ENCODE data around the gene ITGA4.
"Not testable (repeated sequence)": the region's sequence is repeated elsewhere in the genome, so short reads cannot be mapped to it uniquely, and the experiment has no call there.

The ITGA4 gene

GRCh38 chr2:181440919-181441318, 16.3 kb upstream of the ITGA4 start:
- no peak overlapping the region for H3K4me3 ChIP-seq (ENCODE audit: low read length)
- H3K4me1 ChIP-seq (ENCODE audit: control insufficient read depth, insufficient read depth, low read length) = no peaks in the 10 kb centered on the region
- H3K9ac ChIP-seq (ENCODE audit: low read length) = no peak overlapping the region
- no peak overlapping the region for H3K27ac ChIP-seq (ENCODE audit: low read depth, low read length)
- no peaks in the 10 kb centered on the region for H3K36me3 ChIP-seq (ENCODE audit: control insufficient read depth, insufficient read depth, low read length)
- no peaks in the 10 kb centered on the region for H3K27me3 ChIP-seq (ENCODE audit: control insufficient read depth, insufficient read depth, low read length)

GRCh38 chr2:181441670-181442069, 15.5 kb upstream of the ITGA4 start:
- Histone ChIP-seq H3K9ac (ENCODE audit: low read length) (no peak overlapping the region), H3K36me3 (ENCODE audit: control insufficient read depth, insufficient read depth, low read length) (no peaks in the 10 kb centered on the region), H3K4me1 (ENCODE audit: control insufficient read depth, insufficient read depth, low read length) (no peaks in the 10 kb centered on the region), H3K4me3 (ENCODE audit: low read length) (no peak overlapping the region), H3K27me3 (ENCODE audit: control insufficient read depth, insufficient read depth, low read length) (no peaks in the 10 kb centered on the region), H3K27ac (ENCODE audit: low read depth, low read length) (no peak overlapping the region)

- H3K27ac ChIP-seq (ENCODE audit: low read depth, low read length) = no peak overlapping the region
- no peak overlapping the region for H3K9ac ChIP-seq (ENCODE audit: low read length)
- no peaks in the 10 kb centered on the region for H3K36me3 ChIP-seq (ENCODE audit: control insufficient read depth, insufficient read depth, low read length)
- H3K4me3 ChIP-seq (ENCODE audit: low read length) = no peak overlapping the region
- no peaks in the 10 kb centered on the region for H3K27me3 ChIP-seq (ENCODE audit: control insufficient read depth, insufficient read depth, low read length)
- H3K4me1 ChIP-seq (ENCODE audit: control insufficient read depth, insufficient read depth, low read length) = no peaks in the 10 kb centered on the region
These were observed 12.5 kb upstream of the ITGA4 start for GRCh38 chr2:181444654-181445053.

GRCh38 chr2:181446985-181447384, 10.2 kb upstream of the ITGA4 start:
- H3K27me3 ChIP-seq (ENCODE audit: control insufficient read depth, insufficient read depth, low read length) = no peaks in the 10 kb centered on the region
- no peak overlapping the region for H3K4me3 ChIP-seq (ENCODE audit: low read length)
- H3K27ac ChIP-seq (ENCODE audit: low read depth, low read length) = no peak overlapping the region
- no peak overlapping the region for H3K9ac ChIP-seq (ENCODE audit: low read length)
- no peaks in the 10 kb centered on the region for H3K36me3 ChIP-seq (ENCODE audit: control insufficient read depth, insufficient read depth, low read length)
- H3K4me1 ChIP-seq (ENCODE audit: control insufficient read depth, insufficient read depth, low read length) = no peaks in the 10 kb centered on the region

- not testable (repeated sequence) for H3K4me3 ChIP-seq (ENCODE audit: low read length); H3K9ac ChIP-seq (ENCODE audit: low read length); H3K27me3 ChIP-seq (ENCODE audit: control insufficient read depth, insufficient read depth, low read length); H3K4me1 ChIP-seq (ENCODE audit: control insufficient read depth, insufficient read depth, low read length); H3K27ac ChIP-seq (ENCODE audit: low read depth, low read length); H3K36me3 ChIP-seq (ENCODE audit: control insufficient read depth, insufficient read depth, low read length)
These were observed 7.9 kb upstream of the ITGA4 start for GRCh38 chr2:181449278-181449677.

- Histone ChIP-seq H3K27ac (ENCODE audit: low read depth, low read length) (no peak overlapping the region), H3K9ac (ENCODE audit: low read length) (no peak overlapping the region), H3K36me3 (ENCODE audit: control insufficient read depth, insufficient read depth, low read length) (no peaks in the 10 kb centered on the region), H3K4me3 (ENCODE audit: low read length) (no peak overlapping the region), H3K27me3 (ENCODE audit: control insufficient read depth, insufficient read depth, low read length) (peaks cover 3% of the 10 kb centered on the region), H3K4me1 (ENCODE audit: control insufficient read depth, insufficient read depth, low read length) (peaks cover 4% of the 10 kb centered on the region)
These were observed 2.3 kb upstream of the ITGA4 start for GRCh38 chr2:181454686-181455450.

GRCh38 chr2:181456660-181457120, 496 bp upstream of the ITGA4 start:
- Histone ChIP-seq H3K4me3 (ENCODE audit: low read length) (peak overlapping the region; percentile 82), H3K9ac (ENCODE audit: low read length) (no peak overlapping the region), H3K27me3 (ENCODE audit: control insufficient read depth, insufficient read depth, low read length) (peaks cover 3% of the 10 kb centered on the region), H3K4me1 (ENCODE audit: control insufficient read depth, insufficient read depth, low read length) (peaks cover 4% of the 10 kb centered on the region), H3K27ac (ENCODE audit: low read depth, low read length) (no peak overlapping the region), H3K36me3 (ENCODE audit: control insufficient read depth, insufficient read depth, low read length) (no peaks in the 10 kb centered on the region)

- Histone ChIP-seq H3K27me3 (ENCODE audit: control insufficient read depth, insufficient read depth, low read length) (peaks cover 3% of the 10 kb centered on the region), H3K9ac (ENCODE audit: low read length) (peak overlapping the region; percentile 58), H3K27ac (ENCODE audit: low read depth, low read length) (no peak overlapping the region), H3K36me3 (ENCODE audit: control insufficient read depth, insufficient read depth, low read length) (no peaks in the 10 kb centered on the region), H3K4me3 (ENCODE audit: low read length) (peak overlapping the region; percentile 82), H3K4me1 (ENCODE audit: control insufficient read depth, insufficient read depth, low read length) (peaks cover 4% of the 10 kb centered on the region)
These were observed 697 bp downstream of the ITGA4 start for GRCh38 chr2:181457741-181458425.

GRCh38 chr2:181458871-181459270, 1.7 kb downstream of the ITGA4 start:
- Histone ChIP-seq H3K9ac (ENCODE audit: low read length) (no peak overlapping the region), H3K36me3 (ENCODE audit: control insufficient read depth, insufficient read depth, low read length) (no peaks in the 10 kb centered on the region), H3K27ac (ENCODE audit: low read depth, low read length) (no peak overlapping the region), H3K4me3 (ENCODE audit: low read length) (peak overlapping the region; percentile 82), H3K27me3 (ENCODE audit: control insufficient read depth, insufficient read depth, low read length) (peaks cover 3% of the 10 kb centered on the region), H3K4me1 (ENCODE audit: control insufficient read depth, insufficient read depth, low read length) (peaks cover 4% of the 10 kb centered on the region)

GRCh38 chr2:181459621-181460021, 2.4 kb downstream of the ITGA4 start:
- Histone ChIP-seq H3K27me3 (ENCODE audit: control insufficient read depth, insufficient read depth, low read length) (peaks cover 3% of the 10 kb centered on the region), H3K36me3 (ENCODE audit: control insufficient read depth, insufficient read depth, low read length) (no peaks in the 10 kb centered on the region), H3K27ac (ENCODE audit: low read depth, low read length) (no peak overlapping the region), H3K9ac (ENCODE audit: low read length) (peak overlapping the region; percentile 9), H3K4me3 (ENCODE audit: low read length) (no peak overlapping the region), H3K4me1 (ENCODE audit: control insufficient read depth, insufficient read depth, low read length) (peaks cover 4% of the 10 kb centered on the region)

GRCh38 chr2:181461056-181461997, 4.1 kb downstream of the ITGA4 start:
- H3K4me3 ChIP-seq (ENCODE audit: low read length) = peak overlapping the region; percentile 34
- peaks cover 3% of the 10 kb centered on the region for H3K27me3 ChIP-seq (ENCODE audit: control insufficient read depth, insufficient read depth, low read length)
- no peak overlapping the region for H3K9ac ChIP-seq (ENCODE audit: low read length)
- H3K27ac ChIP-seq (ENCODE audit: low read depth, low read length) = no peak overlapping the region
- H3K4me1 ChIP-seq (ENCODE audit: control insufficient read depth, insufficient read depth, low read length) = peaks cover 4% of the 10 kb centered on the region
- no peaks in the 10 kb centered on the region for H3K36me3 ChIP-seq (ENCODE audit: control insufficient read depth, insufficient read depth, low read length)

GRCh38 chr2:181462033-181462432, 4.8 kb downstream of the ITGA4 start:
- Histone ChIP-seq H3K4me3 (ENCODE audit: low read length) (no peak overlapping the region), H3K4me1 (ENCODE audit: control insufficient read depth, insufficient read depth, low read length) (no peaks in the 10 kb centered on the region), H3K36me3 (ENCODE audit: control insufficient read depth, insufficient read depth, low read length) (no peaks in the 10 kb centered on the region), H3K27me3 (ENCODE audit: control insufficient read depth, insufficient read depth, low read length) (no peaks in the 10 kb centered on the region), H3K27ac (ENCODE audit: low read depth, low read length) (no peak overlapping the region), H3K9ac (ENCODE audit: low read length) (no peak overlapping the region)
